HG03103 (cell line): ENCODE results near the gene SFRP2.

Source experiments
- ATAC-seq: cut with Tn5 transposase; IDR thresholded peaks from one replicate; pipeline ENCODE4 v1.9.1; 2021; ENCODE audit warnings: low read depth; ENCODE audit not compliant: unreplicated experiment

Gene SFRP2

DNA sequence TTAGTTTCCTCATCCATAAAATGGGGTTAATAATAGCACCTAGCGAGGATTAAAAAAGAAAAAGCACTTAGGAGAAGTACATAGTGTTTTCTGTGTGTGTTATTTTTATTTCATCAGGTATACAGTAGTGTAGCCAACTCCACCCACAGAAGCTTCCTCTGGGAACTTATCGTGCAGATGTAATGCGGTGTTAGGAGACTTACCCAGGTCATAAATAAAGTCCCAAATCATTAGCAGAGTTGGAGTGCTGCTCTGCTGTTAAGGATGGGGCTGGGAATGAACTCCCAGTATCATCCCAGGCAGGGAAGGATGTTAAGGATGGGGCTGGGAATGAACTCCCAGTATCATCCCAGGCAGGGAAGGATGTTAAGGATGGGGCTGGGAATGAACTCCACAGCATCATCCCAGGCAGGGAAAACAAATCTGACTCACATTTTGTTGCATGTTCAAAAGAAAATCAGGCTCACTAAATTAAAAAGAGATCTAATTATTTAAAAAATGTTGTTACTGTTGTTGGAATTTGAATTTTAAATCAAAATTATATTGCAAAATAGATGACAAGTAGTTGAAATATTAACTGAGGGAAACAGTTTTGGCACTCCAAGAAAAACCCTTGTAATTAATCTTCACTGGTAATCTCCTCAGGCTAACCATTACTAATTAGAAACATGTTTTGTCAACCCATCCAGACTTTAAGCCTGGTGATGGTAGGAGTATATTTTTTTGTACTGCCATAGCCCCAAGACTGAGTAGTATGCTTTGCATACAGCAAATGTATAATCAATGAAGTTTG lies 10.2 kb upstream of the SFRP2 start:
- ATAC-seq: no peak

GRCh38 chr4:153798420-153798819 lies 9.5 kb upstream of the SFRP2 start:
- ATAC-seq: no peak

- no peak for ATAC-seq
Observed at GRCh38 chr4:153794006-153794405, 5.1 kb upstream of the SFRP2 start.

- ATAC-seq: no peak
Observed at GRCh38 chr4:153792618-153793247, 3.9 kb upstream of the SFRP2 start.

GRCh38 chr4:153791746-153792617 lies 3.1 kb upstream of the SFRP2 start:
- ATAC-seq: no peak

DNA sequence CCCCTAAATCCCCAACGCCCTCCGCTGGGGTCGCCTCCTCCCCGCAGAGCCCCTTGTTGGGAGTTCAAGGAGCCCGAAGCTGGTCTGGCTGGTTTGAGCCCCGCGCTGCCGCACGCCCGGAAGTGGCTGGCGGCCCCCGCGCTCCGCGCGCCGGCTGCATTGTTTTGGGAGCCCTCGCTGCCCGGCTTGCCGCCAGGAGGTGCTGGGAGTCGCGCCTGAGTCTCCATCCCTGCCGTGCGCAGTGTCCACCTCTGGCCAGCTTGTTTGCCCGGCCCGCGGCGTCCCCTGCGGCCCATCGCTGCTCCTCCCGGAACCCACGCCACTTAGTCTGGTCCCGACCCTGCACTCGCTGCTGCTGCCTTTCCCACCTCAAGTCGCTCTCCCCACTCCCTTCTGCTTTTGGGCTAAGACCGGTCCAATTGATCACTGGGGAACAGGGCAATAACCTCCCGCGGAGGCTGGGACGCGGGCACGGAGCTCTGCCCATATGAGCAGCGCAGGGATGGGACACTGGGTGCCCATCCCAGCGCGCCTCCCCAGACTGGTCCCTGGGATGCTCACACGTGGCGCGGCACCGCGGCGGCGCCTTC lies 2.2 kb upstream of the SFRP2 start:
- no peak for ATAC-seq

- no peak for ATAC-seq
Observed at GRCh38 chr4:153790500-153790865, 1.6 kb upstream of the SFRP2 start.

DNA sequence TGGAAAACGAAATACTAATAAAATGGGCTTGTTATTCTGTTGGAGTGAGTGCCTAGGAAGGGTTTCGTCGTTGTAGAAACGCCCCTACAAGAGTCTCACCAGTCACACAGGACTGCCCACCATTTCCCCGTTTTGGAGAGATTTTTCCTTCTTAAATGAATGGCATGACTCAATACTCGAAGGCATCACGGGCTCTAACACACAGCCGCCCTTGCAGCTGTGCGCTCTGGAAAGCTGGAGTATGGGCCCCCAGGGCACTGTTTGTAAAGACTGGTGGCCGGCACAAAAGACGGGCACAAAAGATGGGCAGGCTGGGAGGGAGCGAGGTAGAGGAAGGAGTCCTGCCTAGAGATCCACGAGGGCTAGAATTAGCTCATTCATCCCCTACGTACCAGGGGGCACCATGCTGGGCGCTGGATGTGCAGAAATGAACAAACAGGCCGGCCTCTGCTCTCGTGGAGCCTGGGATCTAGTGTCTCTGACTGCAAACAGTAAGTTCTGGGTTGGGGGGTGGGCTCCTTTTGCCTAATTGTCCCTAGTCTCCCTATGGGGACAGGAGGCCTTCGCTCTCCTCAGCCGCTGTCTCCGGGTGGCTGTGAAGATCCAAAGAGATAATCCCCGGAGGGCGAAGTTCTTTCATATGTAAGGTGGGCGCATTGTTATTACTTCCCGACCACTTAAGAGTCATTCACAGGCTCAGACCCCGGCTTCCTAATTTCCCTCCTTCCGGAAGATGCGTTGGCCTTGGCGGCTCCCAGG lies 1.0 kb upstream of the SFRP2 start:
- ATAC-seq: no peak

DNA sequence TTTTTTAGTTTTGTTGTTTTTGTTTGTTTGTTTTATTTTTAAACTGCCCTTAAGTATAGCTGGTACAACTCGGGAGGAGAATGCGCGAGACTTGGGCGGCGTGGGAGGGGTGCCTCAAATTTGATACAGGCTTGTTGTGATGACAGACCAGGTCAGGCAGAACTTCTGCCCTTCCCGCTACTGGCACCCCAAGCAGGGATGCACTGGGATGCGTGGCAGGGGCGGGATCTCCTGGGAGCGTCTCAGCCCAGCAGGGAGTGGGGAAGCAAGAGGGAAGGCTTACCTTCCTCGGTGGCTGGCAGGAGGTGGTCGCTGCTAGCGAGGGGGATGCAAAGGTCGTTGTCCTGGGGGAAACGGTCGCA lies 851 bp downstream of the SFRP2 start:
- ATAC-seq: no peak

- ATAC-seq: no peak
Observed at GRCh38 chr4:153787575-153787974, 1.3 kb downstream of the SFRP2 start.

DNA sequence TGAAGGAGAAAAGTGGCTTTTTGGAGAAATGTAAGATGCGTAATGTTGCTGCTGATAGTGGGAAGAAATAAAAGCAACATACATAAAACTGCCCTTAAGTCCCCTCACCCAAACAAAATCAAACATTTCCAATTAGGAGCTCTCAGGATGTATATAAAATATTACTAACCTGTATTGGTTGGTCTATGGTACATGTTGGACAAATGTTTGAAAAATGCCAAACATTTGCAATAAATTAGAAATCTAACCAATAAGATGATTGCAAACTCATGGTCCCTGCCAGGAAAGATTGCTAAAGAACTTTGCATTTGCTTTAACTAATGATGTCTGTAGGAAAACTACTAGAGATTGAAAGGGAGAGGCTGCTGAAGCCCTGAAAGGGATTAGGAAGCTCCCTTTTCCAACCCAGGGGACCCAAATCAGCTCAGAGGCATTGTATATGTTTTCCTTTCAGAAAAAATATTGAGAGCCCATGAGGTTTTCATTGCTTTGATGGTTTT lies 1.8 kb downstream of the SFRP2 start:
- no peak for ATAC-seq

DNA sequence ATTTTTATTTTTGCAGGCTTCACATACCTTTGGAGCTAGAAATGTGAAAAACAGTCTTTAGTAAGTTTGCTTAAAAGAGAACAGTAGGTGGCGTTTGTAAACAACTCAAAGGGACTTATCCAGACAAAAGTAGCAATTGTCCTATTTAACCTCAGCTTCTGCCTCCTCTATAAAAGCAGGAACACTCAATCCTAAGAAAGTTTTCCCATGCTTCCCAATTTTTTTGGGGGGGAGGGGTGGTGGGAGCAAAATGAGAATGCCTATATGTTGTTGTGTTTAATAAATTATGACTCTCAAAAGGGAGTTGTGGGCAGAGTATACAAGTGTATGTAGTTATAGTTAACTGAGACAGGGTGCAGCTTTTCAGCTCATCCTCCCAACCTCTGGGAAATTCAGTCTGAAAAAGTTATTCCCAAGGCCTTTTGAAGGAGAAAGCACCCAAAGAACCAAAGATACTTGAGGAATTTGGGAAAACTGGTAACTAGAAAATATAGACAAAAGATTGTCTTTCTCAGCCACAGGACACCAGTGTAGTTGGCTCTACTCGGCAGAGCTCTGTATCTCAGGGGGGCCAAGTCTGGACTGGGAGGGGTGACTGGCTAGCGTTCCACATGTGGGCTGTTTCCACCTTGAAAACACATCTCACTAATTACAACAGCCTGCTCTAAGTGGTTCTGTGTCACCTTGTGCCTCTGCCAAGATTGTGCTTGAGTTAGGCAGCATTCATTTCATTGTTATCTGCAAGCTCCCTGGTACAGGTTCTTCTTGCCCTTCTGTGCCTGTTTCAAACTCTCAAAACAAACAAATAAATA lies 2.8 kb downstream of the SFRP2 start:
- ATAC-seq: no peak

DNA sequence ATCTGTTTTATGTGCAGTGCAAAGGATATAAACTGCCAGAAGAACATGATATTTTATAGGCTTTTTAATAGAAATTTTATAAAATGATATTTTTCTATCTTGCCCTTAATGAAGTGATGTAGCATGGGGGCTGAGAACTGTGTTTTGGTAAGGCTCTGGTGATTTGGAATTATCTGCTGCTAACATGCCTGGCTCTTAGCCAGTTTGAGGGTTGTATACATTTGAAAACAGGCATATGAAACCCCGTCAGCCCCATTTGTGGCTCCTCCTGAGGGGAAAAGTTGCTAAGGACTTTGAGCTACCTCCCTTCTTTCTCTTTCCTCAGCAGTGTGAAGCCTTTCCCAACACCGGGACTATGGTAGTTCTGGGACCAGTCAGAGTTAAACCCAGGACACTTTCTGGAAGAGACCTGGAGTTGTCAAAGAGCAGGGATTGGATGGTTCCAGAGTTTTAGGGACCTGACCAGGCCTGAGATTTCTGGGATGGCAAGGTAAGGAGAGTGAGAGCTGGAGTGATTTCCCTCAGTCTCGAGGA lies 4.7 kb downstream of the SFRP2 start:
- no peak for ATAC-seq

DNA sequence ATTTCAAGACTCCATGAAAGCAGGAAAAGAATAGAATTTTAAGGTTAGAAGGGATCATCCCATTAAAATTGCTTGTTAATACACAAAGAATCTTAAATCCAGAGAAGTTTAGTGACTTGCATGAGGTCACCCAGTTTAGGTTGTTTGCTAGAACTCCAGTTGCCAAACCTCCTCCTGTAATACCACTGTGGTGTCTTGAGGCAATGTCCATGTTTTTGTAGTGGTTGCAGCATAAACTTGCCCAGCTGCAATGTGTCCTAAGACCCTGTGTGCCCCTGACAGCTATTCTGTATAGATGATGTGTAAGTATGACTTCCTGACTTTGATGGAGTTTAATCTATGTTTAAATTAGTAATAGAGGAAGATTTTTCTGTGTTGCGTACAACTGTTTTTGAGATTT lies 6.3 kb downstream of the SFRP2 start:
- no peak for ATAC-seq

- no peak for ATAC-seq
Observed at GRCh38 chr4:153781717-153782416, 7.0 kb downstream of the SFRP2 start.

DNA sequence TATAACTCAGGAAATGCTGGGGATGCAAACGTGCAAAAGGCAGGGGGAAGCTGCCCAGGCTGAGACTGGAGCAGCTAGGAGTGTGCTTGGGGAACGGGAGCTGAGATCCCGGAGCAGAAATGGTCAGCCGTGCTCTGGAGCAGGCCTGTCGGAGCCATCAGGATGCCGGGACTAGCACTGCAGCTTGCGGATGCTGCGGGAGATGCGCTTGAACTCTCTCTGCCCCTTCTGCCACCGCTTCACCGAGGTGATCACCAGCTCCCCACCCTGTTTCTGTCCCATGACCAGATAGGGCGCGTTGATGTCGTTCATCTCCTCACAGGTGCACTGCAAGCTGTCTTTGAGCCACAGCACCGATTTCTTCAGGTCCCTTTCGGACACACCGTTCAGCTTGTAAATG lies 7.6 kb downstream of the SFRP2 start:
- no peak for ATAC-seq

DNA sequence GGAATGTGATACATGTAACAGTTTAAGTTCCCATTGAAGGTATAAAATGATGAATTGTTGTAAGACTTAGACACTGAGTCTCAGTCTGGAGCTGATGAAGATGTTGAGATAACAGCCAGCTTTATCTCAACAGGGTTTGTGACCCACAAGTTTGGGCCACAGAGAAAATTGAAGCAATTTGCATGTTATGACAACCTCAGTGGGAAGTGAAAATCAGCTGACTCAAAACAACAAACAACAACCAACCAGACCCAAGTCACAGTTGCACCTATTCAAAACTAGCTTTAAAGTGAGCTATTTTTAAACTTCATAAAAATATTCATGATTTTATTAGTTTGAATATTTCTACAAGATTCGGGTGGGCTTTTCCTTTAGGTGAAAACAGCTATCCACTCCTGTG lies 8.0 kb downstream of the SFRP2 start:
- ATAC-seq: peak; percentile 70

DNA sequence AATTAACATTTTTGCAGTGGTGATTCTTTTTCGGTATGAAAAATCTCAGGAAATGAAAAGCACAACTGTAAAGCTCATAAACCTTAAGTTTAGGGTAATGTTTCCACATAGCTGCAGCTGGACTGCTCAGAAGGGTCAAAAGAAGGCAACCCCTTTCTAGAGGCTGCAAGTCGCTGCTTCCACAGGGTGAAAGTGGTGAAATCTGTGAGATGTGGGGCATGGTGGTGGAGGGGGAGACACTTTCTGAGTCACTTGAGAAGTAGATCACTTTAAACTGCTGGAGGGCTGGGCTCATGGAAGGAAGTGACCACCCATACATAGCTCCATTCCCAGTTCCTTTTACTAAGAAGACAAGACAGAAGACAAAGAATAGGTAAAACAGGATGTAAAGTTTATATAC lies 8.7 kb downstream of the SFRP2 start:
- ATAC-seq: no peak

GRCh38 chr4:153778383-153778782 lies 10.5 kb downstream of the SFRP2 start:
- ATAC-seq: no peak
